RWPE2 (cell line): Measurements from ENCODE around the gene MYF5.

ENCODE experiments used
- ATAC-seq: fragments of 200-7000 bp; cut with Tn5 transposase; 3 replicates; pipeline ENCODE4 v1.9.1; 2021; ENCODE audit warnings: low read depth
- DNase-seq: peaks from one replicate; pipeline ENCODE4 v3.0.0-alpha.2; 2020; ENCODE audit warnings: low spot score
- H3K27ac ChIP-seq: fragments of 450-650 bp; 2 replicates; pipeline ENCODE4 v1.5.1; 2017; ENCODE audit warnings: mild to moderate bottlenecking; ENCODE audit not compliant: poor library complexity, severe bottlenecking
- H3K27me3 ChIP-seq: fragments of 250-450 bp; sonication (Bioruptor Pico); 2 replicates; pipeline ENCODE4 v1.5.1; 2021; ENCODE audit warnings: mild to moderate bottlenecking, moderate library complexity; ENCODE audit not compliant: insufficient read depth, poor library complexity, severe bottlenecking
- H3K36me3 ChIP-seq: fragments of 250-450 bp; sonication (Bioruptor Pico); 2 replicates; pipeline ENCODE4 v1.5.1; 2020; ENCODE audit warnings: low read depth, mild to moderate bottlenecking, moderate library complexity
- H3K4me1 ChIP-seq: fragments of 250-450 bp; sonication (Bioruptor Pico); 2 replicates; pipeline ENCODE4 v1.5.1; 2021; ENCODE audit warnings: mild to moderate bottlenecking, moderate library complexity; ENCODE audit not compliant: insufficient read depth, poor library complexity, severe bottlenecking
- H3K4me3 ChIP-seq: fragments of 250-450 bp; sonication (Bioruptor Pico); 2 replicates; pipeline ENCODE4 v1.5.1; 2021; ENCODE audit warnings: mild to moderate bottlenecking, moderate library complexity; ENCODE audit not compliant: severe bottlenecking
- H3K9me3 ChIP-seq: fragments of 250-450 bp; sonication (Bioruptor Pico); 2 replicates; pipeline ENCODE4 v1.5.1; 2021; ENCODE audit warnings: mild to moderate bottlenecking, moderate library complexity; ENCODE audit not compliant: severe bottlenecking
- CTCF ChIP-seq: fragments of 450-650 bp; IDR thresholded peaks from one replicate; pipeline ENCODE4 v1.5.1; 2017; ENCODE audit warnings: mild to moderate bottlenecking, moderate library complexity; ENCODE audit not compliant: poor library complexity, severe bottlenecking

MYF5 gene

DNA sequence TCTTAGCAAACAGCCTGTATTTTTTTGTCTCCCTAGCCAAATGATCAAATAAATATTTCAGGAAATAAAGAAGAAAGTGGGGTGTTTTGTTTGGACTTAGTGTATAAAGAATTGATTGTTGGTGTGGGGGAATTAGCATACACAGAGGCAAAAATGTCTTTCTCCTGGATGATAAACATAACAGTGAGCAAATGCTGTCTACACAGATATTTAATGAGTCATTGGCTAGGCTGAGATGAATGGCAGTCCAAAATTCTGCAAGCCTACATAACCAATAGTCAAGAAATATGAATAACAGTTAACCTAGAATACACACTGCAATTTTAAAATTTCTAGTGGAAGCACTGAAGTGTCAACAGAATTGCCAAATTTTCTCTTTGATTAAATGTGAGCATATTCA, 35.8 kb downstream of the MYF5 start:
- no peaks in the 10 kb centered on the region for H3K27me3 ChIP-seq
- ATAC-seq (no peak), DNase-seq (no peak)
- H3K27ac ChIP-seq = no peak overlapping the region
- no peaks in the 10 kb centered on the region for H3K9me3 ChIP-seq
- no peak for TF ChIP-seq CTCF
- no peaks in the 10 kb centered on the region for H3K36me3 ChIP-seq
- no peaks in the 10 kb centered on the region for H3K4me1 ChIP-seq
- no peak overlapping the region for H3K4me3 ChIP-seq

DNA sequence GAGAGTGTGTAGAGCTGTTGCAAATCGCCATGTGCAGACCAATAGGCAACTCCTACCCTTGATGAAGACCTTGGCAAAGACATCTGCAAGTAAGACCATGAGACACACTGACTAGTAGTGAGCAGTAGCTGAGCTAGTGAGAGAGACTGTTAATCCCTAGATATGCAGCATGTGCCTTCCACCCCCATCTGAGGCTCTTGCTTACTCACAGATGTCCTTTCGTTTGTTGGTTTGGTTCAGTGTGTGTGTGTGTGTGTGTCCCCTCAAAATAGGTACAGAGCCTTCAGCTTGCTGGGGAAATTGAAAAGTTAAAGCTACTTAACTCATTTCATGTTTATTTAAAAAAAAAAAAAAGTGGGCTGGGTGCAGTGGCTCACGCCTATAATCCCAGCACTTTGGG, 37.6 kb downstream of the MYF5 start:
- H3K36me3 ChIP-seq = no peaks in the 10 kb centered on the region
- no peaks in the 10 kb centered on the region for H3K4me1 ChIP-seq
- no peak for TF ChIP-seq CTCF
- H3K9me3 ChIP-seq = no peaks in the 10 kb centered on the region
- DNase-seq = no peak
- no peaks in the 10 kb centered on the region for H3K27me3 ChIP-seq
- no peak overlapping the region for H3K4me3 ChIP-seq
- no peak for ATAC-seq
- no peak overlapping the region for H3K27ac ChIP-seq

- ATAC-seq (no peak), DNase-seq (no peak)
- H3K9me3 ChIP-seq = no peaks in the 10 kb centered on the region
- no peaks in the 10 kb centered on the region for H3K4me1 ChIP-seq
- TF ChIP-seq CTCF = no peak
- no peak overlapping the region for H3K27ac ChIP-seq
- H3K27me3 ChIP-seq = no peaks in the 10 kb centered on the region
- H3K4me3 ChIP-seq = no peak overlapping the region
- no peaks in the 10 kb centered on the region for H3K36me3 ChIP-seq
Observed at GRCh38 chr12:80756875-80757274, 40.2 kb downstream of the MYF5 start.

GRCh38 chr12:80761838-80762237, 45.1 kb downstream of the MYF5 start:
- DNase-seq (no peak), ATAC-seq (no peak)
- Histone ChIP-seq H3K4me1 (no peaks in the 10 kb centered on the region), H3K36me3 (no peaks in the 10 kb centered on the region), H3K4me3 (no peak overlapping the region), H3K27me3 (no peaks in the 10 kb centered on the region), H3K27ac (no peak overlapping the region), H3K9me3 (no peaks in the 10 kb centered on the region)
- TF ChIP-seq CTCF = no peak

DNA sequence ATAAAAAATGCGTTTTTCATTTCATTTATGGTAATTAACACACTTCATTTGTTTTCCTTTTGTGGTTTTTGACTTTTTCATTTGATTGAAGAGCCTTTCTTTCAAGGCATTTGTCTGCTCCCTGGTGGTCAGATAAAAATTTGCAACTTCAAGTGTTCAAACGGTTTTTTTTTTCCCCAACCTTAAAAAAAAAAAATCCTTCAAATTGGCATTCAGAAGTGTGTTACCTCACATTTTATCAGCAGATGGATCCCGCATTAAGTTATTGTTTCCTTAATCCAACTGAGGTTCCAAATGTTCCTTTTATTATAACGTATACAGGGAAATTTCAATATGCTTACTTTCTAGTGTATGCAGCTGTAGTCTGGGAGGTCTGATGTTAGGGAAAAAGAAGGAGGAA, 47.2 kb downstream of the MYF5 start:
- no peaks in the 10 kb centered on the region for H3K9me3 ChIP-seq
- no peak overlapping the region for H3K27ac ChIP-seq
- no peaks in the 10 kb centered on the region for H3K4me1 ChIP-seq
- ATAC-seq = no peak
- no peaks in the 10 kb centered on the region for H3K36me3 ChIP-seq
- no peak for DNase-seq
- TF ChIP-seq CTCF = peak; percentile 80
- H3K4me3 ChIP-seq = no peak overlapping the region
- no peaks in the 10 kb centered on the region for H3K27me3 ChIP-seq
